ENCODE data around the gene PLPPR1.

PLPPR1 gene

GRCh38 chr9:101072259-101072658, 43.7 kb downstream of the PLPPR1 start:
- H3K4me3 ChIP-seq (ENCODE audit: insufficient read depth, low read length, poor library complexity, severe bottlenecking), result no peak overlapping the region
- H3K4me2 ChIP-seq (ENCODE audit: low read depth, low read length, poor library complexity, severe bottlenecking), result no peak overlapping the region
- no peaks in the 10 kb centered on the region for H3K9me3 ChIP-seq (ENCODE audit: insufficient read depth, low read length)
- H3K79me2 ChIP-seq (ENCODE audit: insufficient read depth, low read length), result no peaks in the 10 kb centered on the region
- no peaks in the 10 kb centered on the region for H3K9me2 ChIP-seq (replicated peaks; ENCODE audit: insufficient read depth, low read length)
- H4K20me1 ChIP-seq (ENCODE audit: low read depth, low read length), result no peaks in the 10 kb centered on the region
- no peak overlapping the region for H3K27ac ChIP-seq (ENCODE audit: low read depth, low read length)
- no peak for TF ChIP-seq EZH2phosphoT487 (conservative IDR thresholded peaks at IDR 0.05; ENCODE audit: low read length)
- no peaks in the 10 kb centered on the region for H3K27me3 ChIP-seq (ENCODE audit: low read length)
- no peaks in the 10 kb centered on the region for H3F3A ChIP-seq (ENCODE audit: insufficient read depth)
- H2AFZ ChIP-seq (ENCODE audit: low read depth, low read length, severe bottlenecking), result no peak overlapping the region
- H3K9ac ChIP-seq (ENCODE audit: low read length), result no peak overlapping the region
- H3K36me3 ChIP-seq (ENCODE audit: low read length), result no peaks in the 10 kb centered on the region

GRCh38 chr9:101073122-101073521, 44.6 kb downstream of the PLPPR1 start:
- no peaks in the 10 kb centered on the region for H3K79me2 ChIP-seq (ENCODE audit: insufficient read depth, low read length)
- no peak overlapping the region for H2AFZ ChIP-seq (ENCODE audit: low read depth, low read length, severe bottlenecking)
- TF ChIP-seq CTCF (IDR thresholded peaks at IDR 0.05; ENCODE audit: insufficient read depth, low read length, poor library complexity, severe bottlenecking) (no peak), EZH2phosphoT487 (conservative IDR thresholded peaks at IDR 0.05; ENCODE audit: low read length) (no peak)
- no peak overlapping the region for H3K27ac ChIP-seq (ENCODE audit: low read depth, low read length)
- no peaks in the 10 kb centered on the region for H3K27me3 ChIP-seq (ENCODE audit: low read length)
- no peaks in the 10 kb centered on the region for H3F3A ChIP-seq (ENCODE audit: insufficient read depth)
- H3K9ac ChIP-seq (ENCODE audit: low read length), result no peak overlapping the region
- H3K9me3 ChIP-seq (ENCODE audit: insufficient read depth, low read length), result no peaks in the 10 kb centered on the region
- no peak overlapping the region for H3K4me2 ChIP-seq (ENCODE audit: low read depth, low read length, poor library complexity, severe bottlenecking)
- no peaks in the 10 kb centered on the region for H3K9me2 ChIP-seq (replicated peaks; ENCODE audit: insufficient read depth, low read length)
- no peak overlapping the region for H3K4me3 ChIP-seq (ENCODE audit: insufficient read depth, low read length, poor library complexity, severe bottlenecking)
- no peaks in the 10 kb centered on the region for H3K36me3 ChIP-seq (ENCODE audit: low read length)
- H4K20me1 ChIP-seq (ENCODE audit: low read depth, low read length), result no peaks in the 10 kb centered on the region

- no peaks in the 10 kb centered on the region for H3K79me2 ChIP-seq (ENCODE audit: insufficient read depth, low read length)
- H4K20me1 ChIP-seq (ENCODE audit: low read depth, low read length), result no peaks in the 10 kb centered on the region
- TF ChIP-seq EZH2phosphoT487 (conservative IDR thresholded peaks at IDR 0.05; ENCODE audit: low read length) (no peak), CTCF (IDR thresholded peaks at IDR 0.05; ENCODE audit: insufficient read depth, low read length, poor library complexity, severe bottlenecking) (no peak)
These were observed 53.1 kb downstream of the PLPPR1 start for GRCh38 chr9:101081641-101082040.

GRCh38 chr9:101083448-101084202, 55.1 kb downstream of the PLPPR1 start:
- no peaks in the 10 kb centered on the region for H3K36me3 ChIP-seq (ENCODE audit: low read length)
- H3F3A ChIP-seq (ENCODE audit: insufficient read depth), result no peaks in the 10 kb centered on the region
- no peak overlapping the region for H3K4me3 ChIP-seq (ENCODE audit: insufficient read depth, low read length, poor library complexity, severe bottlenecking)
- no peaks in the 10 kb centered on the region for H3K9me3 ChIP-seq (ENCODE audit: insufficient read depth, low read length)
- no peak overlapping the region for H3K9ac ChIP-seq (ENCODE audit: low read length)
- no peak overlapping the region for H2AFZ ChIP-seq (ENCODE audit: low read depth, low read length, severe bottlenecking)
- H4K20me1 ChIP-seq (ENCODE audit: low read depth, low read length), result no peaks in the 10 kb centered on the region
- H3K27me3 ChIP-seq (ENCODE audit: low read length), result no peaks in the 10 kb centered on the region
- H3K9me2 ChIP-seq (replicated peaks; ENCODE audit: insufficient read depth, low read length), result no peaks in the 10 kb centered on the region
- no peak for TF ChIP-seq CTCF (IDR thresholded peaks at IDR 0.05; ENCODE audit: insufficient read depth, low read length, poor library complexity, severe bottlenecking)
- no peak for TF ChIP-seq EZH2phosphoT487 (conservative IDR thresholded peaks at IDR 0.05; ENCODE audit: low read length)
- no peaks in the 10 kb centered on the region for H3K79me2 ChIP-seq (ENCODE audit: insufficient read depth, low read length)
- no peak overlapping the region for H3K27ac ChIP-seq (ENCODE audit: low read depth, low read length)
- H3K4me2 ChIP-seq (ENCODE audit: low read depth, low read length, poor library complexity, severe bottlenecking), result no peak overlapping the region

More at GRCh38 chr9:101081641-101082040, 53.1 kb downstream of the PLPPR1 start:
- no peak overlapping the region for H3K4me3 ChIP-seq (ENCODE audit: insufficient read depth, low read length, poor library complexity, severe bottlenecking)
- H3K27ac ChIP-seq (ENCODE audit: low read depth, low read length), result no peak overlapping the region
- H3K9me3 ChIP-seq (ENCODE audit: insufficient read depth, low read length), result no peaks in the 10 kb centered on the region
- no peak overlapping the region for H2AFZ ChIP-seq (ENCODE audit: low read depth, low read length, severe bottlenecking)
- no peaks in the 10 kb centered on the region for H3K36me3 ChIP-seq (ENCODE audit: low read length)
- H3K4me2 ChIP-seq (ENCODE audit: low read depth, low read length, poor library complexity, severe bottlenecking), result no peak overlapping the region
- no peaks in the 10 kb centered on the region for H3K9me2 ChIP-seq (replicated peaks; ENCODE audit: insufficient read depth, low read length)
- no peaks in the 10 kb centered on the region for H3F3A ChIP-seq (ENCODE audit: insufficient read depth)
- no peaks in the 10 kb centered on the region for H3K27me3 ChIP-seq (ENCODE audit: low read length)
- no peak overlapping the region for H3K9ac ChIP-seq (ENCODE audit: low read length)

Data from SU-DHL-6 (cell line).